ENCODE measurements around the gene GALNT17.

GALNT17 gene

DNA sequence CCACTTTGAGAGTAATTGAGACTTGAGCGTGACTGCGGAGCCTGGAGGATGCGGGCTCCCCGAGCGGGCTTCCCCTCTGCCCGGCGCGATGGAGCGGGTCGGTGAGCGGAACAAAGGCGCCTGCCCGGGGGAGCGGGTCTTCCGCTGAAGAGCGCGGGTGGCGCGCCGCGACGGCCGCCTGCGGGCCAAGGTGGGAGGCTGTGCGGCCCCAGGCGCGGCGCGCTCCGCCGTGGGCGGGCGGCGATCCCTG is at the start of gene GALNT17:
Gene GALNT17, plus strand, starts transcription at position 18 of the 250 bp plus-strand sequence.
- no peak within 1 kb of the TSS for H3K4me3 Mint-ChIP-seq

DNA sequence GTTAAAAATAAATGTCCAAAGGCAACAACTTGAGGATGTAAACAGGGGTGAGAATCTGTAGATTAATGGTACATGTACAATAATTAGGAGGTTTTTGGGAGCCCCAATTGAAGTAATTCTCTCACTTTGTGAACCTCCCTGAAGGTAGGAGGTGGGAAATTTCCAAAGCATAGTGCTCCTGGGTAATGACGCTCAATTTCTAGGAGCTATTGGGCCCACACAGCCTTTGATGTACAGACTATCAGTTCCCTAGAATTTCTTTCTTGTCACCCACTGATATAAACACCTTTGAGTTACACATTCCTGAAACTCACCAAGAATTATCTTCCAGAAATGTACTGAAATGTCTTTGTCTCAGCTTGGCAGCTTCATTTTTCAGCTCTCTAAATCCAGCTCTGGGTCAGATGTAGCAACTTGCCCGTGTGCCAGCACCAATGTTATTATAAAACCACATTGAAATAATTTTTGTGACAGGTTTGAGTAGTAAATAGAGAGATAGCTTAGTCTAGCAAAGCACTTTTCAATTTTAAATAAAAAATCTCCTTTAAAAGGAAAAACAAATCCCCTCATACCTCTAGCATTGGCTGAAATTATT is 36.6 kb upstream of the GALNT17 start:
- H3K4me1 Mint-ChIP-seq (ENCODE audit: low read depth) = no peaks in the 10 kb centered on the region
- peaks cover 17% of the 10 kb centered on the region for H3K9me3 Mint-ChIP-seq (ENCODE audit: low read depth)
- peaks cover 2% of the 10 kb centered on the region for H3K36me3 Mint-ChIP-seq
- H3K4me3 Mint-ChIP-seq = no peak overlapping the region
- no peak overlapping the region for H3K27ac Mint-ChIP-seq
- no peaks in the 10 kb centered on the region for H3K27me3 Mint-ChIP-seq

More for the DNA sequence above, at the start of gene GALNT17:
- no peaks in the 10 kb centered on the region for H3K36me3 Mint-ChIP-seq
- H3K27ac Mint-ChIP-seq = no peak within 1 kb of the TSS
- no peaks in the 10 kb centered on the region for H3K9me3 Mint-ChIP-seq (ENCODE audit: low read depth)
- peaks cover 1% of the 10 kb centered on the region for H3K4me1 Mint-ChIP-seq (ENCODE audit: low read depth)
- peaks cover 20% of the 10 kb centered on the region for H3K27me3 Mint-ChIP-seq

DNA sequence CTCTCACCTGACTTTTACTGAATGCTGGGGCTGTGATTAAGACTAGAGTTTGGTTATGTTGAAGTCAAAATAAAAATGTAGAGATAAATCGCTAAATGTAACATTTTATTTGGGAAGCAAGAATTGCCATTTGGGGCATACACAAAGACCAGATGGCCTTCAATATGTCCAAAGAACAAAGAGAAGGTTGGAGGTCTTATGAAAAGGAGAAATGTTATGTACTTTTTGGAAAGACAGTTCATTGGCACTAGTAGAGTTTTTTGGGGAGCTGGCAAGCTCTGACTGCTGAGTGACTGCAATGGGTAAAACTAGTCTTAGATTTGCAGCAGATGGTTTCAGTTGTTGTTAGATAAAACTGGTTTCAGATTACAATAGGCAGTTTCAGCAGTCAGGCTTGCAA is 35.6 kb upstream of the GALNT17 start:
- peaks cover 2% of the 10 kb centered on the region for H3K36me3 Mint-ChIP-seq
- peaks cover 17% of the 10 kb centered on the region for H3K9me3 Mint-ChIP-seq (ENCODE audit: low read depth)
- no peak overlapping the region for H3K4me3 Mint-ChIP-seq
- no peaks in the 10 kb centered on the region for H3K4me1 Mint-ChIP-seq (ENCODE audit: low read depth)
- no peak overlapping the region for H3K27ac Mint-ChIP-seq
- H3K27me3 Mint-ChIP-seq = no peaks in the 10 kb centered on the region

DNA sequence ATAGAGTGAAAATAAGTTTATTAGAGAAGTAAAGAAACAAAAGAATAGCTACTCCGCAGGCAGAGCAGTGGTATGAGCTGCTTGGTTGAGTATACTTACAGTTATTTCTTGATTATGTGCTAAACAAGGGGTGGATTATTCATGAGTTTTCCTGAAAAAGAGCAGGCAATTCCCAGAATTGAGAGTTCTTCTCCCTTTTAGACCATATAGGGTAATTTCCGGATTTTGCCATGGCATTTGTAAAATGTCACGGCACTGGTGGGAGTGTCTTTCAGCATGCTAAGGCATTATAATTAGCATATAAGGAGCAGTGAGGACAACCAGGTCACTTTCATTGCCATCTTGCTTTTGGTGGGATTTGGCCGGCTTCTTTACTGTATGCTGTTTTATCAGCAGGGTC is 25.7 kb upstream of the GALNT17 start:
- H3K27ac Mint-ChIP-seq = no peak overlapping the region
- peaks cover 12% of the 10 kb centered on the region for H3K9me3 Mint-ChIP-seq (ENCODE audit: low read depth)
- H3K27me3 Mint-ChIP-seq = no peaks in the 10 kb centered on the region
- H3K4me1 Mint-ChIP-seq (ENCODE audit: low read depth) = no peaks in the 10 kb centered on the region
- H3K4me3 Mint-ChIP-seq = no peak overlapping the region
- no peaks in the 10 kb centered on the region for H3K36me3 Mint-ChIP-seq

DNA sequence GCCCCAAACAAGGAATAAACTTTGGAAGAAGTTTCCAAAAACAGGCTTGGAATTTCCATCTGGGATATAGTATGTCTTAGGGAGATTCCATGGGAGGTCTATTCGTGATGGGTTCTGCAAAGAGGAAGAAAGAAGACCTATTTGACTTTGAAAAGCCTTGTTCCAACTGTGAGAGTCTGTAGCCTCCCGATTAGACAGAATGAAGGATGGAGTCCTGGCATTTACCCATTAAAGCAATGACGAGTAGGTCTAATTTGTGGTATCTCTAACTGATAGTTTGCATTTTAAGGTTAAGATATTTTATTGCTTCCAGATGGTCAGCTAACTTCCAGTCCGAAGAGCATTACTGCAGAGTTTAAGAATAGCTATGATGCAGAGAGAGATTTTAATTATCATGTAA is 19.5 kb upstream of the GALNT17 start:
- Mint-ChIP-seq H3K36me3 (no peaks in the 10 kb centered on the region), H3K9me3 (ENCODE audit: low read depth) (peaks cover 30% of the 10 kb centered on the region), H3K4me3 (no peak overlapping the region), H3K27ac (no peak overlapping the region), H3K4me1 (ENCODE audit: low read depth) (no peaks in the 10 kb centered on the region), H3K27me3 (no peaks in the 10 kb centered on the region)

DNA sequence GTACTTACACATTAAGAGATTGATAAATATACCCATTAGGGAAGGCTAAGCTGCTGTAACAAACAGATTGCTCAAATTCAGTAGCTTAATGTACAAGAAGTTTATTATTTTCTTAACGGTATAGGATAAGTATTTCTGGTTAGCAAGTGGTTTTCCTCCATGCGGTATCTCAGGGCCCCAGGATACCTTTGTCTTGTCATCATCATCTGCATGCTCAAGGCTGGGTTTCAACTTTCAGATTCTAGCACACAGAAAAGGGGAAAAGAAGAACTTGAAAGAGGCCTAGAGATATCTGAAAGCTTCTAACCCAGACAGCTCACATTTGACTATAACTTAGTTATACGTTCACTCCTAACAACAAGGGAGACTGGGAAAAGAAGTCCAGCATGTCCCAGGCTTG is 11.8 kb upstream of the GALNT17 start:
- Mint-ChIP-seq H3K4me3 (no peak overlapping the region), H3K27ac (no peak overlapping the region)

DNA sequence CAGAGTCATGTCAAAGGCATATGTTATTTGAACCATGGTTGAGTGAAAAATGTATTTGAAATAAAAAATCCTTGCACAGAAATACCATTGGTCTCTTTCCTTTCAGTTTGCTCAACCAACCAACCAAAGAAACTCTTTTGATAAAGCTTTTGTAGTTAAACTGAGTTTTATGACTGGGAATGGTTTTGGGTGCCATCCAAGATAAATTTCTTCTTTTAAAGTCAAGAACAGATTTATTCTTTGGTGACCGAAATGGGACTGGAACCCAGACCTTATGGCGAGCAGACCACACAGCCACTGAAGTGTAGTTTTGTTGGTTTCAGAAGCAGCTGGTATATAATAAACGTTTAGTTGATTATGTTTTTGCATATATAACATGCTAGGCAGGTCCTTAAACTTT is 2.8 kb upstream of the GALNT17 start:
- H3K4me3 Mint-ChIP-seq = no peak overlapping the region
- peaks cover 15% of the 10 kb centered on the region for H3K27me3 Mint-ChIP-seq
- H3K36me3 Mint-ChIP-seq = no peaks in the 10 kb centered on the region
- no peaks in the 10 kb centered on the region for H3K9me3 Mint-ChIP-seq (ENCODE audit: low read depth)
- H3K4me1 Mint-ChIP-seq (ENCODE audit: low read depth) = peaks cover 1% of the 10 kb centered on the region
- H3K27ac Mint-ChIP-seq = no peak overlapping the region

More for the DNA sequence above, 11.8 kb upstream of the GALNT17 start:
- no peaks in the 10 kb centered on the region for H3K27me3 Mint-ChIP-seq
- H3K36me3 Mint-ChIP-seq = no peaks in the 10 kb centered on the region
- no peaks in the 10 kb centered on the region for H3K4me1 Mint-ChIP-seq (ENCODE audit: low read depth)
- H3K9me3 Mint-ChIP-seq (ENCODE audit: low read depth) = peaks cover 5% of the 10 kb centered on the region

DNA sequence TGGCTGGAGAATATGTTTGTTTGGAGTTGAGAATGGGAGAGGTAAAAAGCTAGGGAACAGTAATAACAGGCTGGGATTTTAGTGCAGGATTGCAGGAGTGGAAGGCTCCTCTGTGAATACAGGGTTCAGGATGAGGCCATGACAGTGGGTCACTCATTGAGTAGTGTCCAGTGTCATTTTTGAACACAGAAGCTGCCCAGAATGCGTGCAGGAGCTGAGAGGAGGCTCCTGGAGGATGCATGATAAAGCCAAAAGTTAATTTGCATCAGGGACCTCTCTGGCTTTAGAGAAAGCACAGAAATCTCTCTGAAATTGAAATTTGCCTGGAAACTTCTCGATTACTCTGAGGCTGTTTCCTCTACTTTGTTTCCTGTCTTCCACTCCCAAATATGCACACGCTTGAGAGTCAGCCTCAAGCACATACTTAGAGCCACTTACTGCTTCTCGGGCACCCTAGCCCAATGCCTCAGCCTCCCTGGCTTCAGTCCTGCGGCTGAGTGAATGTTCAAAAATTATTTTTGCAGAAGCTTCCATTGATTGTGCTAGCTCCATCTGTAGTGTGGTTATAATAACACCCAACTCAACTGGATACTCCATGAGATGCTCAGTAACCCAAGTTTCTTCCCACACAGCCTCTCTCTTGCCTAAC is 1.8 kb upstream of the GALNT17 start:
- Mint-ChIP-seq H3K4me1 (ENCODE audit: low read depth) (peaks cover 1% of the 10 kb centered on the region), H3K4me3 (no peak overlapping the region), H3K9me3 (ENCODE audit: low read depth) (no peaks in the 10 kb centered on the region), H3K27ac (no peak overlapping the region), H3K36me3 (no peaks in the 10 kb centered on the region), H3K27me3 (peaks cover 20% of the 10 kb centered on the region)

DNA sequence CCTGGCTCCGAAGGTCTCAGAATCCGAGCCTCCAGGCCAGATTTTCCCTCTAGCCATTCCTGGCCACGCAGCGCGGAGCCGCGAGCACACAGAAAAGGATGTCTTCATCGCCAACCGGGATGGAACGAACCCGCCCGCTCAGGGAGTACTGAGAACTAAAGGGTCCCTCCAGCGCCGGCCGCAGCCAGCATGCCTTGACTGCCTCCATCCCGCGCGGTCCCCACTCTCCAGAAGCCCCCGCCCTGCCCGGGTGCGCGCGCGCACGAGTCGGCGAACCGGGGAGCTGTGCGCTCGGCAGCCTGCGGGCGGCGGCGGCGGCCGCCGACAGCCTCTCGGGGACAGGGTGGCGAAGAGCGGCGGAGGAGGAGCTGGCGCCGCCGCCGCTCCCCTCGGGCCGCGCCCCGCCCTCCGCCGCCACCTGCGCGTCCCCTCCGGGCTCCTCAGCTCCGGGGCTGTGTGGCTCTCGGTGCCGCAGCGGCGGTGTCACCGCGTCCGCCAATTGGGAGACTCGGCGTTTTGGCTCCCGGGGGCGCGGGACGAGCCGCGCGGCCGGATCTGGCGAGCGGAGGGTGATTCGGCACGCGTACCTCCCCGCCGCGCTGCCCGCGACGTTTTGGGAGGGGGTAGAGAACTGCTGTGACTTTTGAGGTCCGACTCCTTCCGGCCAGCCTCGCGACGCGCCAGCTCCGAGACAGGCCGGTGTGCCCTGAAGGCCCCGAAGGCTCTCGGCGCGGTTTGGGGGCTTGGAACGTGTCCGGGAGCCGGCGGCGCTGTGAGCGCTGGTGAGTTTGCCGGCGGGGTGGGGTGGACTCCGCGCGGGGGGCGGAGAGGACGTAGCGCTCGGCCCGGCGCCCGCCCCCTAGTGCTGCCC is 453 bp upstream of the GALNT17 start:
- no peaks in the 10 kb centered on the region for H3K36me3 Mint-ChIP-seq
- no peak overlapping the region for H3K4me3 Mint-ChIP-seq
- H3K9me3 Mint-ChIP-seq (ENCODE audit: low read depth) = no peaks in the 10 kb centered on the region
- H3K27me3 Mint-ChIP-seq = peaks cover 20% of the 10 kb centered on the region
- H3K4me1 Mint-ChIP-seq (ENCODE audit: low read depth) = peaks cover 1% of the 10 kb centered on the region
- H3K27ac Mint-ChIP-seq = no peak overlapping the region

DNA sequence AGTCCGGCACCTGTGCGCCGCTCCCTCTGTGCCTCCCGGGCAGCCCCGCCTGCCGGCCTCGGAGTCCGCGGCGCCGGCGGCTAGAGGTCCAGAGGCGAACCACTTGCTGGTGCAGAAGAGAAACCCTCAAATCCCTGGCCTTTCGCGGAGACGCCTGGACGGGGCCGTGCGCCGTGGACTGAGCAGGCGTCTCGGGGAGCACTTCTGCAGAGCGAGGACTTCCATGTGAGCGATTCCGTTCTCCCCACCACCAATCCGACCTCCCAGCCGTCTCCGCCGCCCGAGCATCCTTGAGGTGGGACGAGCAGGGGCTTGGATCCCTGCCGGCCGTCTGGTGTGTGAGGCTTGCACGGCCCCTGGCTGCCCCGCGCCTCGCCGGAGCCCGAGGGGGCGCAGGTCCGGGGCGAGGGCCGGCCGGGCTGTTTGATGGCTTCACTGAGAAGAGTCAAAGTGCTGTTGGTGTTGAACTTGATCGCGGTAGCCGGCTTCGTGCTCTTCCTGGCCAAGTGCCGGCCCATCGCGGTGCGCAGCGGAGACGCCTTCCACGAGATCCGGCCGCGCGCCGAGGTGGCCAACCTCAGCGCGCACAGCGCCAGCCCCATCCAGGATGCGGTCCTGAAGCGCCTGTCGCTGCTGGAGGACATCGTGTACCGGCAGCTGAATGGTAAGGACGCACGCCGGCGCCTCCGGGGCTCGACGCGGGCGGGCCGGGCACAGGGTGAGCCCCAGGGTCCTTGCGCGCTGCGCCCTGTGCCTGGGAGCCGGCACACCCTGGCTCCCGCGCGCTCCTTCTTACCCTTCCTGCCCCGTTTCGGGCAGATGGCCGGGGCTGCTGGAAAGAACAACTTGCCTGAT is 660 bp downstream of the GALNT17 start:
- Mint-ChIP-seq H3K36me3 (no peaks in the 10 kb centered on the region), H3K9me3 (ENCODE audit: low read depth) (no peaks in the 10 kb centered on the region), H3K27me3 (peaks cover 20% of the 10 kb centered on the region), H3K27ac (no peak overlapping the region), H3K4me3 (no peak overlapping the region), H3K4me1 (ENCODE audit: low read depth) (peaks cover 1% of the 10 kb centered on the region)

DNA sequence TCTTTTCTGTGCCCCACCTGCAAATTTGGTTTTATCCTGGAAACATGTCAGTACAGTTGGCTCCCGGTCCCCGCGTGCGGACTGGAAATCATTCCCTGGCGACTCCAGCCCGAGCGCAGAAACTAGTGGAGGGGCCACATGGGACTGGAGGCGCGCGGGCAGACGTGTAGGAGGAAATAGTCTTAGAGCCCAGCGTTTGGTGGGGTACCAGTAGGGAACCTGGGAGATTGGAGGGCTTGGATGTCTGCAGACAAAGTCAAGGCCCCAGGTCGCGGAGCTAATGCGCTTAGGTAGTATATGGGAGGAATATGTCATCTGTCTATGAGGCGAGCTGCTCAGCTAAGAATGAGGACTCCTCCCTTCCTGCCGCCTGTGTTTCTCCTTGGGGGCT is 1.3 kb downstream of the GALNT17 start:
- H3K4me1 Mint-ChIP-seq (ENCODE audit: low read depth) = peaks cover 1% of the 10 kb centered on the region
- peaks cover 20% of the 10 kb centered on the region for H3K27me3 Mint-ChIP-seq
- no peaks in the 10 kb centered on the region for H3K9me3 Mint-ChIP-seq (ENCODE audit: low read depth)
- H3K4me3 Mint-ChIP-seq = no peak overlapping the region
- H3K27ac Mint-ChIP-seq = no peak overlapping the region
- H3K36me3 Mint-ChIP-seq = no peaks in the 10 kb centered on the region

DNA sequence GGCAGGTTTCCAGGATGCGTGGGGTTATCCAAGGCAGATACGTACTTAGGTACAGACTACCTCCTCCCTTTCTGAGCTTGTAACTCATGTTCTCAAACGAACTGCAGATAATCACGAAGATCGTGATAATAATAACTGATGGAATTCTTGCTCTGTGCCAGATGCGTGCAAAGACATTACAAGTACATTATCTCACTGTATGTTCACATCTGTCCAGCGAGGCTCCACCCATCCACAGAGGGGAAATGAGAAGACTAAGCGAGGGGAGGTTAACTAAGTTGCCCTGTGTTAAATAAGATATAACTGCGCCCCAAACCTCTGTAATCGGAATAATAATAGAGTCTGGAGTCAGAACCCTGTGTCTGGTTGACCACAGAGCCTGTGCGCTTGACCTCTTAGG is 1.9 kb downstream of the GALNT17 start:
- Mint-ChIP-seq H3K27me3 (peaks cover 20% of the 10 kb centered on the region), H3K27ac (no peak overlapping the region), H3K4me3 (no peak overlapping the region), H3K9me3 (ENCODE audit: low read depth) (no peaks in the 10 kb centered on the region), H3K4me1 (ENCODE audit: low read depth) (peaks cover 1% of the 10 kb centered on the region), H3K36me3 (no peaks in the 10 kb centered on the region)

DNA sequence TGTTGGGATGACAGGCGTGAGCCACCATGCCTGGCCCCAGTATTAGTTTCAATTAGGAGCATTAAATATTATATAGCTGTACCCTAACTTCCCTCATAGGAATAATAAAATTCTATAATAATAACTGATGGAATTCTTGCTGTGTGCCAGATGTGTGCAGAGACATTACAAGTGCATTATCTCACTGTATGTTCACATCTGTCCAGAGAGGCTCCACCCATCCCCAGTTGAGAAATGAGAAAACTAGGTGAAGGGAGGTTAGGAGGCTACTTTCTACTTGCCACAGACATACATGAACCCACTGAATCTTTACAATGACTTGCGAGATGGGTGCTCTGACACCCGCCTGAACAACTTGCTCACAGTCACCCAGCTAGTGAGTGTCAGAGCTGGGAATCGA is 3.2 kb downstream of the GALNT17 start:
- peaks cover 1% of the 10 kb centered on the region for H3K4me1 Mint-ChIP-seq (ENCODE audit: low read depth)
- no peak overlapping the region for H3K4me3 Mint-ChIP-seq
- peaks cover 15% of the 10 kb centered on the region for H3K27me3 Mint-ChIP-seq
- no peaks in the 10 kb centered on the region for H3K36me3 Mint-ChIP-seq
- H3K9me3 Mint-ChIP-seq (ENCODE audit: low read depth) = no peaks in the 10 kb centered on the region
- no peak overlapping the region for H3K27ac Mint-ChIP-seq

DNA sequence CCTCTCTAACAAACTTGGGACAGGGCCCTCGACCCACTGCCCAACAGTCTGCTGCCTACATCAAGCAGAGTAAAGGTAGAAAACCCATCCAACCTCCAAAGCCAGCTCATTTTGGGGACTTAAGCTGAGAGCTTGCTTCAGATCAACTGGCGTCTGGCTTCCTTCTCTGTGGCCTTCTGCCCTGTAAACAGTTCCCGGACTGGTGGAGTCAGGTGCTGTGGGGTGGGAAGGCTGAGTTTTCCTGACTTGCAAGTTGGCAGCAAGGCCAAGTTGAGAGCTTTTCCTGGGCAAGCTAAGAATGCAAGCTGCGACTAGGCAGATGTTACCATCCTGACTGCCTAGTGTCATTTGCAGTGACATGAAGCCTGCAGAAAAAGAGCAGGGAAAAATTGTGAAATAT is 3.7 kb downstream of the GALNT17 start:
- H3K4me1 Mint-ChIP-seq (ENCODE audit: low read depth) = peaks cover 1% of the 10 kb centered on the region
- no peaks in the 10 kb centered on the region for H3K36me3 Mint-ChIP-seq
- peaks cover 14% of the 10 kb centered on the region for H3K27me3 Mint-ChIP-seq
- no peaks in the 10 kb centered on the region for H3K9me3 Mint-ChIP-seq (ENCODE audit: low read depth)
- H3K27ac Mint-ChIP-seq = no peak overlapping the region
- H3K4me3 Mint-ChIP-seq = no peak overlapping the region

DNA sequence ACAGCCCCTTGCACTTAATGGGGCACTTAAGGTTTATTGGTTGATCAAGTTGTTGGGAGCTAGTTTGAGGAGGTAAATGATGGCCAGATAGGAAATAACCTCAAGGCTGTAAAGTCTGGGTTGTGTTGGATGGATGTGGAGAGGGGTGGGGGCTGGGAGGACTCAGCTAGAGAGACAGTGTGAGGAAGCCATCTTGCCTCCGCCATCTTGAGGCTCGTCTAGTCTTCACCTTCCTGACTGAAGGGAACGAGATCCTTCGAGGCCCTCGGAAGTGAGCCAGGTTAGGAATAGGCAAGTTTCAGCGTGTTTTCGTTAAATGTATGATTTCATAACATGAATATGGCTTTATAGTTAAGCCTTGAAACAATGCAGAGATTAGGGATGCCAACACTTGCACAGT is 5.5 kb downstream of the GALNT17 start:
- Mint-ChIP-seq H3K9me3 (ENCODE audit: low read depth) (peaks cover 3% of the 10 kb centered on the region), H3K27ac (no peak overlapping the region), H3K36me3 (no peaks in the 10 kb centered on the region), H3K4me3 (no peak overlapping the region), H3K27me3 (peaks cover 12% of the 10 kb centered on the region), H3K4me1 (ENCODE audit: low read depth) (no peaks in the 10 kb centered on the region)

Data from activated naive CD8-positive, alpha-beta T cell (primary cell).